NOMO-1 treated with DMSO at 0.1 percent for 48 hours (cell line): ENCODE data around the gene ALOX5AP.

Source experiments
- DNase-seq: peaks from one replicate; lab custom pipeline; 2025; ENCODE audit not compliant: unreplicated experiment; lab: John Stamatoyannopoulos, UW

Gene ALOX5AP

DNA sequence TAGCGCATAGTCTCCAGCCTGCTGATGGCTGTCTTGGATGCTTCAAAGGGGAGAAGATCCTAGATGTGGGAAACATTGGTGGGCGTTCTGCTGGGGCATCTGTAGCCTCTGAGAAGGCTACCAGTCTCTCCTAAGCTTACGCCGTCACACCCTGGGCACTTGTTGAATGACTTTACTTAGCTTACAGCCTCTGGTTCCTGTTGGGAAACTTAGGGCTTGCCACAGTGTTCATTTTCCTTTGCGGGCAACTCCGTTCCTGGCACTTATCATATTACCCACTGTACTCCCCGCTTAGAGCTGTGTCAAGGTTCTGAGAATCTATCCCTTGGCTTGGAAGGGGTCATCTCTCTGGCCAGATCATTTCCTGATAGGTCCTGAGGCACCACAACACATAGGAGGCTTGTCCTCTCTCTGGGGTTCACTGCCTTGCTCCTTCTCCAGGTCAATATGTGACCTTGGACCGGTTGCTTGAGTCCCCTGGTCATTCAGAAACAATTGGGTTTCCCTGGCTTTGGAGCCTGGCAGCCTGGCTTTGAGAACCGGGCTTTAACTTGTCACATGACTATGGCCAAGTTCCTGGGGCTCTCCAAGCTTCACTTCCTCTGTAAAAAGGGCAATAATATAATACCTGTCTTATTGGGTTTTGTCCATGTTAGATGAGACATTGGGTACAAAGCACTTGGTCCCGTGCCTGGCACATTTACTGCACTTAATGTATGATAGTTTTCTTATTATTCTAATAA, 20.5 kb upstream of the ALOX5AP start:
- peak; percentile 58 for DNase-seq

GRCh38 chr13:30715372-30715756, 20.0 kb upstream of the ALOX5AP start:
- no peak for DNase-seq

GRCh38 chr13:30715837-30716236, 19.5 kb upstream of the ALOX5AP start:
- no peak for DNase-seq

- DNase-seq: peak; percentile 40
Observed at GRCh38 chr13:30718661-30719524, 16.4 kb upstream of the ALOX5AP start.

- no peak for DNase-seq
Observed at GRCh38 chr13:30719525-30719914, 15.8 kb upstream of the ALOX5AP start.

DNA sequence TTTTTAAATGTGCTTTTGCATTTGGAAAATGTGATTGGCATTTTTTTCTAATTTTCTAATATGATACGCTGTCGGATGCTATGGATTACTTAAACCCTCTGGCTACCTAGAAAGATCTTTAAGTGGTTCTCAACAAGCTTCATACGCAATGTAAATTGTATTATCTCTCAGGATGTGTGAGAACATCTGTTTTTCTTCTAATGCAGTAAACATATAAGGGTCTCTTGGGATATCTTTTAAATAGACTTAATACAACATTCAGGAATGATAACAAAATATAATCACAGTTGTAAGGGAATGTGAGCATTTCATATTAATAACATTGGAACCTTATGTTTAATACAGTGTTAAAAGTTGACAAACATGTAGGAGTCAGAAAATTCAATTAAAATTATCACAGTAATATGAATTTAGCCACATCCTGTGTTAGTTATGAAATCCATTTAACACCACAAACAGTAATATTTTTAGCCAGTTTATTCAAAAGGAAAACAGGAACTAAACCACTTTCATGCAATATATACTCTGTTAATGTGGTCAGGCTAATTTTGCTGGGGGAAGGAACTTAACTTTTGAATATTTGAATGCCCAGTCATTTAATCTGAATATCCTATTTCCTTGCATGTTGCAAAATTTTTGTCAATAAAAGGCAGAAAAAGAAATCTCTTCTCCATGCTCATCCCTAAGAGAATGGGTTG, 15.0 kb upstream of the ALOX5AP start:
- DNase-seq: peak; percentile 100

DNA sequence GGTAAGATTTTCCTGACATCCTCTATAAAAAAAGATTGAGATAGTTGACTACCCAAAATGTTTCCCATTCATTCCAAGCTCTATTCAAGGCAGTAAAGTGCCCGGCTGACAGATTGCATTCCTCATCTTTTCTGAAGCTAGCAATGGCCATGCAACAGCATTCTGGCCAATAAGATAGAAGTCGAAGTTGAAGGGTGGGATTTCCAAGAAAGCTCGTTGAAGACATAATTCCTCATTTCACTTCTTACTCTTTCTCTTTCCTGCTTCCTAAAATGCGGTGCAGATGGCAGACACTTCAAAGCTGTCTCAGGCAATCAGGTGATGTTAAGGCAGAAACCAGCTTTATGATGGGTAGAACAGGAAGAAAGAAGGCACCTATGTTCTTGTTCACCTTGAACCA, 13.4 kb upstream of the ALOX5AP start:
- DNase-seq: no peak

GRCh38 chr13:30722361-30722760, 13.0 kb upstream of the ALOX5AP start:
- DNase-seq: no peak

- no peak for DNase-seq
Observed at GRCh38 chr13:30724778-30725177, 10.6 kb upstream of the ALOX5AP start.

DNA sequence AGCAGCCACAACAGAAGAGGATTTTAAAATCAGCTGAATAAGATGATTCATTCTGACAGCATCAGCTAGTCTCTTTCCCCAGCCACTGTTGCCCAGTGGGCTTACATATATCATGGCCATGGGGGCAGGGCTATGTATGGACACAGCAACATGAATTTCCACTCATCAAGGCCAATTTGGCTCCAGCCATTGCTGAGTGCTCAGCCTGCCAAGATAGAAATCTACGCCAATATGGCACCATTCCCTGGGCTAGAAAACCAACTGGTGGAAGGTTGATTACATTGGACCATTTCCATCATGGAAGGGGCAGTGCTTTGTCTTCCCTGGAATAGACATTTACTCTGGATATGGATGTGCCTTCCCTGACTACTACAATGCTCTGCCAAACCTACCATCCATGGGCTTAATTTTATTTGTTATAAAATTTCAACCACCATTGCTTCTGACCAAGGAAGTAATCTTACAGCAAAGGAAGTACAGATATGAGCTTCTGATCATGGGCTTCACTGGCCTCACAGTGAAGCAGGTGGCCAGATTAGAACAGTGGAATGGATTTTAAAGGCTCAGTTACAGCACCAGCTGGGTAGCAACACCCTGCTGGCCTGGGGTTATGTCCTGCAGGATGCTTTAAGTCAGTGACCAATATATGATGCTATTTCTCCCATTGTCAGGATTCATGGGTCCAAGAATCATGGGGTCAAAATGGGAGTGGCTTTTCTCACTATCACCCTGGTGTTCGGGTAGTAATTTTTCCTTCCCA, 9.8 kb upstream of the ALOX5AP start:
- no peak for DNase-seq

DNA sequence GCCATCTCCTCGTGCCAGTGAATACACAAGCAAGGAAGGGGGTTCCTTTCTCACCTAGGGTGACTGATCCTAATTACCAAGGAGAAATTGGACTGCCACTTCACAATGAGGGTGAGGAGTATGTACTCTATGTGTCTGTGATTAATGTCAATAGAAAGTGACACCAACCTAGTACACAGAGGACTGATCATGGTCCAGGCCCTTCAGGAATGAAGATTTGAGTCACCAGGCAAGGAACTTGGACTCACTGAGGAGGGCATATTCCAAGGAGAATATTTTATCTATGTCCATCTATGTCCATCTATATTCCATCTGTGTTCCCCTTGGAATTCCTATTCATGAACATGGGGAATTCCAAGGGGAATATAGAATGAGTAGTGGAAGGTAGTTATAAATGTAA, 9.2 kb upstream of the ALOX5AP start:
- no peak for DNase-seq

DNA sequence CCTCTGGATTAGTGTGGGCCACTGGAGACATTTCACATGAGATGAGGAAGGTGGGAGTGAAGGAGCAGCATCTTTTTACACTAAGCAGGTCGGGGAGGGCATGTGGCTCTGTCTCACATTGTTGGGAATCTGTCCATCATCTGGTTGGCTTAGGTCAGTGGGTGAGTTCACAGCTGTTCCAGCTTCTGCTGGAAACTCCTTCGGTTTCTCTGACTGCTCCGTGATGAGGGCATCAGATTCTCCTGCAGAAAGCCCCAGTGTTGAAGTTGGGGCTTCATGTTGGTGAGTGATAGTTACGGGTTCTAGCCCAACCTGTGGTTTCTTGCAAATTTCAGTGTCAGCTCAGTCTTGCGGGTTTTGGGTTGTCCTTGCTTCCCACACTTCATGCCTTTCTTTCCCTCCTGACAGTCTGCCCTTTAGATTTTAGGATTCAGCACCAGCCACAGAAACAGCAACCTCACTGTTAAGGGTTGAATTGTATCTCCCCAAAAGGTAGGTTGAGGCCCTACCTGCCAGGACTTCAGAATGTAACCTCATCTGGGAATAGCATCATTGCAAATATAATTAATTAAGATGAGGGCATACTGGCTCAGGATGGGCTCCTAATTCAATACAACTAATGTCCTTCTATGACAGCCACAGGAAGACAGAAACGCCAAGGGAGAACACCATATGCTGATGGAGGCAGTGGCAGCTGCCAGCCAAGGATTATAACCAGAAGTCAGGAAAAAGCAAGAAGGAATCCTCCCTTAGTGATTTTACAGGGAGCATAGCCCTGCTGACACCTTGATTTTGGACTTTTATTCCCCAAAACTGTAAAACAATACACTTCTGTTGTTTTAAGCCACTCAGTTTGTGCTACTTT, 7.6 kb upstream of the ALOX5AP start:
- DNase-seq: no peak

DNA sequence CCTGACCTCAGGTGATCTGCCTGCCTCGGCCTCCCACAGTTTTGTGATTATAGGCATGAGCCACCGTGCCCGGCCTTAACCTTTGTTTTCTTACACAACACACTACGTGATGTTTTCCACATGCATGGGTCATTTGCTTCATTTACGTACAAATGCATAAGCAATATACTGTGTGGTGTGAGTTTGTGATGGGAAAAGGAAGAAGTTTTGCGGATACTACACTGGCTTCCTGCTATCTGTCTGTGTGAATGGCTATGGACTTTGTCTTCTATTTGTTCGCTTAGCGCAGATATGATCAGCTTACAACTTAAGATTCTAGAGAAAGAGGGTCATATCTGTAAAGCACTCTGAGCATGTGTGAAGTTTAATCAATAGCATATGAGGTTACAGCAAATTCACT, 5.5 kb upstream of the ALOX5AP start:
- no peak for DNase-seq

- no peak for DNase-seq
Observed at GRCh38 chr13:30730526-30730925, 4.8 kb upstream of the ALOX5AP start.

- no peak for DNase-seq
Observed at GRCh38 chr13:30731361-30732045, 3.8 kb upstream of the ALOX5AP start.

DNA sequence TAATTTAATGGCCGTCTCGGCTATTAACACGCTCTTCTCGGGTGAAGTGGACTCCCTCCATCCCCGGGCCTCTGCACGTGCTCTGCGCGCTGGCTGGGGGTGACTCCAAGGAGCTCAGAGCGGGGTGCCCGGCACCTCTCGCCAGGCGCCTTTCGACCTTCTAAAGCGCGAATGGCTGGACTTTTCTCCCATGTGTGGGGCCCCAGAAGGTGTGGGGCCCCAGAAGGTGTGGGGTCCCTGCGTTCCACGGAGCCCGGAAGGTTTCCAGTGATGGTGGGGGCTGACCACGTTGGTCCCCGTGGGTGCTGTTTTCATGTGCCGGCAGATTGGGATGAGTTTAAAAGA, 3.3 kb upstream of the ALOX5AP start:
- no peak for DNase-seq

GRCh38 chr13:30734439-30734838, 904 bp upstream of the ALOX5AP start:
- no peak for DNase-seq

- DNase-seq: no peak
Observed at GRCh38 chr13:30735872-30736175, 481 bp downstream of the ALOX5AP start.

- DNase-seq: no peak
Observed at GRCh38 chr13:30736461-30737320, 1.3 kb downstream of the ALOX5AP start.
